HG03196 (cell line): ENCODE data around the gene LRP10.
"Not testable (repeated sequence)": the region's sequence is repeated elsewhere in the genome, so short reads cannot be mapped to it uniquely, and the experiment has no call there.

ENCODE experiments used
- ATAC-seq: cut with Tn5 transposase; IDR thresholded peaks from one replicate; pipeline ENCODE4 v1.9.1; 2021; ENCODE audit not compliant: unreplicated experiment

Gene LRP10

GRCh38 chr14:22843123-22843925, 28.2 kb upstream of the LRP10 start:
- no peak for ATAC-seq

- no peak for ATAC-seq
Measured at GRCh38 chr14:22844221-22845102, 27.1 kb upstream of the LRP10 start.

GRCh38 chr14:22845103-22845394, 26.5 kb upstream of the LRP10 start:
- no peak for ATAC-seq

- ATAC-seq, result no peak
Measured at GRCh38 chr14:22845821-22846625, 25.5 kb upstream of the LRP10 start.

- no peak for ATAC-seq
Measured at GRCh38 chr14:22846811-22847307, 24.7 kb upstream of the LRP10 start.

- ATAC-seq, result no peak
Measured at GRCh38 chr14:22847661-22848341, 23.7 kb upstream of the LRP10 start.

GRCh38 chr14:22848351-22849164, 23.0 kb upstream of the LRP10 start:
- no peak for ATAC-seq

- no peak for ATAC-seq
Measured at GRCh38 chr14:22849212-22849819, 22.2 kb upstream of the LRP10 start.

- no peak for ATAC-seq
Measured at GRCh38 chr14:22850944-22851764, 20.4 kb upstream of the LRP10 start.

- ATAC-seq, result not testable (repeated sequence)
Measured at GRCh38 chr14:22852178-22852577, 19.4 kb upstream of the LRP10 start.

- no peak for ATAC-seq
Measured at GRCh38 chr14:22852599-22852939, 19.0 kb upstream of the LRP10 start.

- peak; percentile 62 for ATAC-seq
Measured at GRCh38 chr14:22852940-22853767, 18.4 kb upstream of the LRP10 start.

- not testable (repeated sequence) for ATAC-seq
Measured at GRCh38 chr14:22854296-22854695, 17.2 kb upstream of the LRP10 start.

- no peak for ATAC-seq
Measured at GRCh38 chr14:22854963-22855724, 16.4 kb upstream of the LRP10 start.

GRCh38 chr14:22856428-22856827, 15.1 kb upstream of the LRP10 start:
- no peak for ATAC-seq

- not testable (repeated sequence) for ATAC-seq
Measured at GRCh38 chr14:22860377-22860776, 11.2 kb upstream of the LRP10 start.

- no peak for ATAC-seq
Measured at GRCh38 chr14:22861651-22862050, 9.9 kb upstream of the LRP10 start.
